DND-41 (cell line): ENCODE data around the gene SLC6A3.

Experiments
- ATAC-seq: fragments of 200-7000 bp; cut with Tn5 transposase; 3 replicates; pipeline ENCODE4 v1.9.1; 2021; ENCODE audit warnings: low read depth; ENCODE audit not compliant: insufficient read depth
- DNase-seq: peaks from one replicate; pipeline ENCODE4 v3.0.0-alpha.2; 2020
- H2AFZ ChIP-seq: 2 replicates; pipeline ENCODE4 v1.6.0; 2012; ENCODE audit warnings: low read depth, low read length
- H3K27ac ChIP-seq: 2 replicates; pipeline ENCODE4 v1.5.1; 2012; ENCODE audit warnings: low read length, inconsistent platforms
- H3K27me3 ChIP-seq: fragments of 200-600 bp; sonication (generic); 2 replicates; pipeline ENCODE4 v1.6.0; 2012; ENCODE audit warnings: low read length, mild to moderate bottlenecking, inconsistent platforms; ENCODE audit not compliant: insufficient read depth, poor library complexity
- H3K36me3 ChIP-seq: 2 replicates; pipeline ENCODE4 v1.5.1; 2012; ENCODE audit warnings: low read length, inconsistent platforms; ENCODE audit not compliant: insufficient read depth
- H3K4me1 ChIP-seq: 2 replicates; pipeline ENCODE4 v1.5.1; 2012; ENCODE audit warnings: mild to moderate bottlenecking, low read length; ENCODE audit not compliant: insufficient read depth
- H3K4me2 ChIP-seq: 2 replicates; pipeline ENCODE4 v1.6.0; 2012; ENCODE audit warnings: mild to moderate bottlenecking, moderate library complexity, low read length, inconsistent platforms; ENCODE audit not compliant: insufficient read depth
- H3K4me3 ChIP-seq, 2 experiments: fragments of 200-600 bp in 1 of 2; shearing (Covaris generic) in 1 of 2; 2 replicates each; pipeline ENCODE4 v1.5.1; 2012 to 2016; ENCODE audit warnings: inconsistent platforms in 2 of 2, low read length in 2 of 2, mild to moderate bottlenecking in 2 of 2, low read depth in 1 of 2, moderate library complexity in 1 of 2
- H3K79me2 ChIP-seq: 2 replicates; pipeline ENCODE4 v1.6.0; 2012; ENCODE audit warnings: low read length, inconsistent platforms; ENCODE audit not compliant: insufficient read depth
- H3K9ac ChIP-seq: 2 replicates; pipeline ENCODE4 v1.6.0; 2012; ENCODE audit warnings: low read depth, mild to moderate bottlenecking, inconsistent platforms, low read length, moderate library complexity
- H3K9me3 ChIP-seq: 2 replicates; pipeline ENCODE4 v1.5.1; 2012; ENCODE audit warnings: low read length, moderate library complexity, mild to moderate bottlenecking, inconsistent platforms; ENCODE audit not compliant: insufficient read depth, severe bottlenecking
- H4K20me1 ChIP-seq: 2 replicates; pipeline ENCODE4 v1.6.0; 2012; ENCODE audit warnings: low read length; ENCODE audit not compliant: insufficient read depth
- CTCF ChIP-seq: IDR thresholded peaks from 2 replicates; pipeline ENCODE4 v1.5.1; 2012; ENCODE audit warnings: borderline replicate concordance, low read length, moderate library complexity, mild to moderate bottlenecking; ENCODE audit not compliant: poor library complexity, severe bottlenecking; ENCODE audit errors: extremely low read depth
- EZH2 ChIP-seq: IDR thresholded peaks from 3 replicates; pipeline ENCODE4 v1.6.1; 2012; ENCODE audit warnings: borderline replicate concordance, low read depth, mild to moderate bottlenecking, moderate library complexity, low read length, inconsistent platforms; ENCODE audit not compliant: severe bottlenecking

The SLC6A3 gene

GRCh38 chr5:1431896-1432295 lies 13.3 kb downstream of the SLC6A3 start:
- TF ChIP-seq EZH2 (no peak), CTCF (no peak)

GRCh38 chr5:1431021-1431811 lies 14.0 kb downstream of the SLC6A3 start:
- Histone ChIP-seq H3K79me2 (no peaks in the 10 kb centered on the region), H3K27ac (no peak overlapping the region), H3K9me3 (peaks cover 33% of the 10 kb centered on the region), H3K4me3 (no peak overlapping the region), H3K9ac (no peak overlapping the region), H3K4me1 (no peaks in the 10 kb centered on the region), H3K27me3 (no peaks in the 10 kb centered on the region), H3K36me3 (no peaks in the 10 kb centered on the region), H4K20me1 (no peaks in the 10 kb centered on the region), H3K4me2 (no peak overlapping the region), H2AFZ (no peak overlapping the region)
- no peak for DNase-seq
- no peak for TF ChIP-seq EZH2
- no peak for TF ChIP-seq CTCF
- ATAC-seq = no peak

More at GRCh38 chr5:1431896-1432295, 13.3 kb downstream of the SLC6A3 start:
- no peaks in the 10 kb centered on the region for H3K79me2 ChIP-seq
- no peak overlapping the region for H2AFZ ChIP-seq
- H4K20me1 ChIP-seq = no peaks in the 10 kb centered on the region
- no peaks in the 10 kb centered on the region for H3K27me3 ChIP-seq
- H3K4me2 ChIP-seq = no peak overlapping the region
- ATAC-seq (no peak), DNase-seq (no peak)
- no peak overlapping the region for H3K9ac ChIP-seq
- H3K36me3 ChIP-seq = no peaks in the 10 kb centered on the region
- H3K4me3 ChIP-seq = no peak overlapping the region
- no peaks in the 10 kb centered on the region for H3K4me1 ChIP-seq
- H3K27ac ChIP-seq = no peak overlapping the region
- peaks cover 33% of the 10 kb centered on the region for H3K9me3 ChIP-seq

GRCh38 chr5:1430121-1430795 lies 15.0 kb downstream of the SLC6A3 start:
- no peaks in the 10 kb centered on the region for H3K36me3 ChIP-seq
- no peak overlapping the region for H3K4me2 ChIP-seq
- no peaks in the 10 kb centered on the region for H3K4me1 ChIP-seq
- no peak for DNase-seq
- H4K20me1 ChIP-seq = no peaks in the 10 kb centered on the region
- ATAC-seq = no peak
- no peak for TF ChIP-seq CTCF
- no peak for TF ChIP-seq EZH2
- H3K4me3 ChIP-seq = no peak overlapping the region
- no peaks in the 10 kb centered on the region for H3K79me2 ChIP-seq
- H2AFZ ChIP-seq = no peak overlapping the region
- H3K9me3 ChIP-seq = peaks cover 33% of the 10 kb centered on the region
- H3K27me3 ChIP-seq = no peaks in the 10 kb centered on the region
- no peak overlapping the region for H3K27ac ChIP-seq
- H3K9ac ChIP-seq = no peak overlapping the region
